HG03442 (cell line): ENCODE measurements around the gene GRIK4.

Experiments used
- ATAC-seq: cut with Tn5 transposase; IDR thresholded peaks from one replicate; pipeline ENCODE4 v1.9.1; 2021; ENCODE audit warnings: mild to moderate bottlenecking, moderate library complexity; ENCODE audit not compliant: unreplicated experiment

Gene GRIK4

GRCh38 chr11:120523196-120523595, 11.6 kb downstream of the GRIK4 start:
- ATAC-seq = no peak

GRCh38 chr11:120524536-120525085, 13.1 kb downstream of the GRIK4 start:
- ATAC-seq = no peak

- no peak for ATAC-seq
Measured at GRCh38 chr11:120525261-120526171, 14.0 kb downstream of the GRIK4 start.

- no peak for ATAC-seq
Measured at GRCh38 chr11:120526241-120526640, 14.7 kb downstream of the GRIK4 start.

- ATAC-seq = no peak
Measured at GRCh38 chr11:120527111-120527761, 15.7 kb downstream of the GRIK4 start.

- no peak for ATAC-seq
Measured at GRCh38 chr11:120528749-120529148, 17.2 kb downstream of the GRIK4 start.

GRCh38 chr11:120529214-120529613, 17.7 kb downstream of the GRIK4 start:
- no peak for ATAC-seq

- no peak for ATAC-seq
Measured at GRCh38 chr11:120529911-120530310, 18.4 kb downstream of the GRIK4 start.

GRCh38 chr11:120532082-120532831, 20.7 kb downstream of the GRIK4 start:
- ATAC-seq = no peak

- ATAC-seq = no peak
Measured at GRCh38 chr11:120532832-120533196, 21.3 kb downstream of the GRIK4 start.

- ATAC-seq = no peak
Measured at GRCh38 chr11:120536091-120536796, 24.7 kb downstream of the GRIK4 start.

GRCh38 chr11:120536797-120537169, 25.2 kb downstream of the GRIK4 start:
- no peak for ATAC-seq

- no peak for ATAC-seq
Measured at GRCh38 chr11:120537996-120538395, 26.4 kb downstream of the GRIK4 start.

- ATAC-seq = no peak
Measured at GRCh38 chr11:120538707-120539106, 27.2 kb downstream of the GRIK4 start.

- ATAC-seq = no peak
Measured at GRCh38 chr11:120539667-120540369, 28.3 kb downstream of the GRIK4 start.

GRCh38 chr11:120540744-120541465, 29.4 kb downstream of the GRIK4 start:
- no peak for ATAC-seq

GRCh38 chr11:120543521-120544215, 32.1 kb downstream of the GRIK4 start:
- no peak for ATAC-seq

- ATAC-seq = no peak
Measured at GRCh38 chr11:120545813-120546212, 34.3 kb downstream of the GRIK4 start.
